Endothelial cell of umbilical vein (primary cell): ENCODE results near the gene SAPCD2.

Experiments
- CTCF ChIP-seq, 2 donors: IDR thresholded peaks; 1 replicate in 1 of 2; 2 replicates in 1 of 2; pipeline ENCODE4 v1.5.1; 2011; ENCODE audit warnings: low read length in 2 of 2, mild to moderate bottlenecking in 2 of 2, moderate library complexity in 2 of 2, control low read depth in 1 of 2, inconsistent platforms in 1 of 2, low read depth in 1 of 2; ENCODE audit not compliant: insufficient read depth in 1 of 2; ENCODE audit errors: extremely low read depth in 1 of 2
- EZH2 ChIP-seq: IDR thresholded peaks from 2 replicates; pipeline ENCODE4 v1.6.1; 2012; ENCODE audit warnings: borderline replicate concordance, low read depth, mild to moderate bottlenecking, moderate library complexity, low read length, inconsistent platforms; ENCODE audit not compliant: severe bottlenecking
- MYC ChIP-seq: IDR thresholded peaks from one replicate; pipeline ENCODE4 v1.6.1; 2011; ENCODE audit warnings: mild to moderate bottlenecking, low read depth, low read length
- POLR2A ChIP-seq: IDR thresholded peaks from 2 replicates; pipeline ENCODE4 v1.6.1; 2012; ENCODE audit warnings: low read depth, mild to moderate bottlenecking, control low read depth, low read length

GRCh38 chr9:137035937-137036336 is 34.4 kb downstream of the SAPCD2 start:
- TF ChIP-seq EZH2: no peak
- no peak for TF ChIP-seq POLR2A
- no peak for TF ChIP-seq CTCF (IDR thresholded peaks at IDR 0.05; ENCODE audit: extremely low read depth in 1 of 2, insufficient read depth in 1 of 2, low read depth in 1 of 2, low read length in 2 of 2)
- TF ChIP-seq MYC: no peak
